UCSD-AML1 (cell line): ENCODE data around the gene FAT3.

Source experiments
- DNase-seq: peaks from one replicate; lab custom pipeline; 2025; ENCODE audit not compliant: unreplicated experiment; lab: John Stamatoyannopoulos, UW

The FAT3 gene

DNA sequence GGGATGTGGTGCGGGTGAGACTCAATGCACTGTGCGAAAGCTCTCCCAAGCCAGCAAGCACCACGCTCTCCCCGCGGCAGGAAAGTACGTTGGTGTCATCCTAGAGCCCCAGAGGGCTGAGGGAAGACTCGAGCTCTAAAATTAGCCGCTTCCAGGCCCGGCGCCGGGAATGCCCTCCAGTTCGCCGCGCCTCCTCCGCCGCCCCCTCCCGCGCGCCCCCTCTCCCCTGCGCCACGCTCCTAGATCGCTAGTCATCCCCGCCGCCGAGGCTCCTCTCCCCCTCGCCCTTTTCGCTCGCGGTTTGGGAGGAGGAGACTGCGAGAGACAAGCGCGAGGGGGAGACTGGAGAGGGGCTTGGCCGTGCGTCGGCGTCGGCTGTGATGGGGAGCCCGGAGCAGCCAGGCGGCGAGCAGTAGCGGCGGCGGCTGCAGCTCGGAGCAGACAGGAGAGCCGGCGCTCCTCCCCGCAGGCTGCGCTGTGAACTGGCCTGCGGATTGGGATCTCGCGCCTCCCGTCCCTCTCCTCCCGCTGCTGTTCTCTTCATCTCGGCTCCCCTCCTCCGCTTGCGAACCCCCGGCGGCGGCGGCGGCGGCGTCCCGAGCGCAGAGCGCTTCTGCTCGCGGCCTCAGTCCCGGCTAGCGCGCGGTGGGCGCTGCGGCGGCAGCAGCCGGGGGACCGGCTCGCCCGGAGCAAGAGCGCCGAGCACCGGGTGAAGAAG is at the start of gene FAT3:
TSS of gene FAT3 (plus strand) at position 412 of the 718 bp plus-strand sequence. CDS start 127,295 bp downstream, outside the sequence.
- no peak for DNase-seq

DNA sequence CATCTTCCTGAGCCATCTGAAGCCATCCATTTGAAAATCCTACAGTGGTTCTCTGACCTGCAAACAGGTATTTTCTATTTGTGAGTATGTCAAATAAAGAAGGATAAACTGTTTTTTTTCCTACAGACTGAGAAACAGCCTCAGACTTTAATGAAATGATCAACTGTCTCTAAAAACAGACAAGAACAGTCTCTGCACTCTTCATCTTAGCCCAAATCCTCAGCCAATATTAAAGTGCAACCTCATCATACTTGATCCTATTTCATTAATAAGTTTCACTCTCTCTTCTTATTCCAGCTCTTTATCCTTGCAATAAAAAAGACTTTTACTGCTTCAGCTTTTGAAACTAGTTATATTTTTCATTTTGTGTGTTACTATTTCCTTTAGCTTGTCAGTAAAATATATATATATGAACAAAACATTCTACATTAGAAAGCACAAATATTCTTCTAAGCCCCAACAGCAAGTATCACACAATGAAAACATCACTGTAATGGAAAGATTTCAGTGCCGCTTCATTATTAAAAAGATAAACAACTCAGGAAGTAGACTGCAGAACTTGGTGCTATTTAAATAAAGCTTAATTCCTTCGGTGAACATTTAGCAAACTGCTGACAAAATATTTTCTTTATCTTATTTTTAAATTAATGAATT is 45.5 kb upstream of the FAT3 start:
- no peak for DNase-seq

DNA sequence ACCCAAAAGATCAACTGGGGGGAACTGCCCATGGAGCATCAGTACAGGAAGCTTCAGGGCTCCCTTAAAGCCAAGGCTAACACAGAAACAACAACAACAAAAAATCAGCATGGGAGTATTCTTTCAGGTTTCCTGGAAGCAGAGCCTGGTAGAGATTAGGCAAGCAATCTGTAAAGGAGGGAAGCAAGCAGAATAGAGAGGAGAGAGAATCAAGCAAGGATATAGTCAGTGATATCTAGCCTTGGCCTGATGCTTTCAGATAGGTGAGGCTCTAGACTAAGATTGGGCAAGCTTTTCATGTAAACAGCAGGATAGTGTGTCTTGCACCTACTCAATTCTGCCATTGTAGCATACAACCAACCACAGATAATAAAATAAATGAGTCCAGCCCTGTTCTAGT is 44.4 kb upstream of the FAT3 start:
- DNase-seq, result no peak

DNA sequence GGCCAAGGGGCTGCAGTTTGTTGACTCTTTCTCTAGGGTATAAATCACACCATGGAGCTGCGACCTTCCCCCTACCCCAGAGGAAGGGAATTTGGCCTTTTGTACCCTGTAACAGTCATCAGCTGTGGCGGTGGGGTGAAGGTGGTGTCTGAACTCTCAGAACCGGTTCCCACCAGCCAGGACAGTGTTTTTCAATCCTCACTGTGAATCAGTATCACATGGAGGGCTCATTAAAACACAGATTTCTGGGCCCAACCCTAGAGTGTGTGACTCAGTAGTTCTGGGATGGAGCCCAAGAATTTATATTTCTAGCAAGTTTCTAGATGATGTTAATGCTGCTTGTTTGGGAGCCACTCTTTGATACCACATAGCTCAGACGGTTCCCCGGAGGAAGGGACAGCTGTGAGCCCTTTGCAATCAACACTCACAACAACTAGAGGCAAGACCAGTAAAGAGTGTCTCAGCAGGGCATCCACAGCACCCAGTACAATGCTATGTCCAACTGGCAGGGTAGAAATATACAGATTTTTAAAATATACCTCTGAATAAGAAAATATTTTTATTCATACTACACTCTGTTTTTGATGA is 43.9 kb upstream of the FAT3 start:
- no peak for DNase-seq

DNA sequence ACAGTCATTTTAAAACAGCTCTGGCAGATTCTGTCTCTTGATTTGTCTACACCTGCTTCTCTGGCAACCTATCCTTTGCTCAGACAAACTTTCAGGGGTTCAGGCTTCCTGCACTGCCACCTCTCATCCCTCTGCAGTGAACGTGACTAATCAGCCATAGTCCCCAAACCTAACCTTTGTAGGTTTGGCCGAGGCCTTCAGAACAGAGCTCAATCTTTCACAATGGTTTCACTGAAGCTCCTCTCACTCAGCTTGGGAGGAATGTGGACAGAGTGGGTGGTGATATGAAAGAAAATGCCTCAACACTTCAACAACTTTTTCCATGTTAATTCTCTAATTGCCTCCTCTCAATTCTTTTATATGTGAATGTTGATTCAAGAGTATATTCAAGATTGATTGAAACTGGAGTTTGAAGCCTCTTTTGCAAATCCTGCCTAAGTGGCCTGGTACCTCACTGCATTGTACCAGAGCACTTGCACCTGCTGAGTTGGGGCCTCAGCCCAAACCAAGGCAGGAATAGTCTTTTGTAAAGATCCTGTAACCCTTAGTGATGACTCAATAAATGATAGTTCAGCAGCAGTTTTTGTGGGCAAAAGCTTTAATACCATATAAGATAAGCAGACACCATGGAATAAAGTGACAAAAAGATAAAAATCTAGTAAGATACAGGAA is 33.9 kb upstream of the FAT3 start:
- DNase-seq, result no peak

DNA sequence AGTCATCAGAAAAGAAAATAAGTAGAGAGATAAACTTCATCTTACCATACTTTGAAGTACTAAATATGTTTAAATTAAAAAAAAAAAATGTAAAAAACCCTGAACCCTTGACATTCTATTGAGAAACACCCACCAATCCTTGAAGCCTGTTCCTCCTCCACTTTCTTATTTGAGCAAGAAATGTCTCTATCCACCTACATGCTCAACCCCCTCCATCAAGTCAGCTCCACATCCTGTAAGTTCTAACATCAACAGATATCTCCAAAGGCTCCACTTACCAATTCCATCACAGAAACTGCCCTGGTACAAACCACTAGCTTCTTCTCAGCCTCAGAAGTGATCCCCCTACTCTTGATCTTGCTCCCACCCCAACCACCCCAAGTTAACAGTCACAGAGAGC is 32.5 kb upstream of the FAT3 start:
- DNase-seq, result no peak

DNA sequence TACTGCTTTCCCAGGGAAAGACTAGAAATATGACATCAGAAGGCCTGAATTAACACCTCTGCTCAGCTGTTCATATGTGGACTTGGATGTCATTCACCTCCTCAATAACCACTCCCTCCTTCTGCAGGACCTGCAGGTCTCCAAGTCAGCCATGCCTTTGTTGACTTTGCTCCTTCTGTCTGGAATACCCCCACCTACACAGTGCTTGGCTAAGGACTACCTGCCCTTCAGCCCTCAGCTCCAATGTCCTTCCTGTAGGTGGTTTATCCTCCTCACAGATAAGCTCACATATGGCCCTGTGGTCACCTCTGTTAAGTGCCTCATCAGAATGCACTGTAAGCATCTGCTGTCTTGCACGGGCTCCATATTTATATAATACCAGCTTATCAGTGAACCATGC is 26.4 kb upstream of the FAT3 start:
- no peak for DNase-seq

DNA sequence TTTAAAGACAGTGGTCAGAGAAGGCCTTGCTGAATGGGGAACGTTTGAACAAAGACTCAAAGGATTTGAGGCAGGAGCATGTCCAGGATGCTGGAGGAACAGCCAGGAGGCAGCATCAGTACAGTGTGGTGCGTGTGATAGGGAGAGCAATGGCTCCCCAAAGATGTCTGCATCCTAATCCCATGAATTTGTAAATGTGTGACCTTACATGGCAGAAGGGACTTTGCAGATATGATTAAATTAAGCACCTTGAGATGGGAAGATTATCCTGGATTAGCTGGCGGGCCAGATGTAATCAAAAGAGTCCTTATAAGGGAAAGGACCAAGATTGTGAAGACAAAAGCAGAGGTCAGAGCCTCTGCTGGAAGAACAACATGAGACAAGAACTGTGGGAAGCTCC is 24.6 kb upstream of the FAT3 start:
- DNase-seq, result no peak

DNA sequence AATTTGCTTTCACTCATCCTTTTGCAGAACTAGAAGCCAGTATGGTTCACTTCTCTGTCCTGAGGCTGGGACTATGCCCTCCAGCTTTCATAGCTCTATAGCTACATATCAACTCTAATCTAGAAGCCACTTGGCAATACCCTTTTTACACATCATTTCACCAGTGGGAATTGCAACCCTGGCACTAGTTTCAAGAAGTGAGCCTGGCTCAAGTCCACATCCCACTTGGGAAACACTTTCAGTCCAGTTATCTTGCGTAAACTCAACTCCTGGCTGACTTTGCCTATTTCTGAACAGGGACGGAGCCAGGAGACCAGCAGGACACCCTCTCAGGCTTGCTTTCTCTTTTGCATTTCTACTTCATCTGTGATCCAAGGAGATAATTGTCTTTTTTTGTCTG is 19.9 kb upstream of the FAT3 start:
- DNase-seq, result no peak

DNA sequence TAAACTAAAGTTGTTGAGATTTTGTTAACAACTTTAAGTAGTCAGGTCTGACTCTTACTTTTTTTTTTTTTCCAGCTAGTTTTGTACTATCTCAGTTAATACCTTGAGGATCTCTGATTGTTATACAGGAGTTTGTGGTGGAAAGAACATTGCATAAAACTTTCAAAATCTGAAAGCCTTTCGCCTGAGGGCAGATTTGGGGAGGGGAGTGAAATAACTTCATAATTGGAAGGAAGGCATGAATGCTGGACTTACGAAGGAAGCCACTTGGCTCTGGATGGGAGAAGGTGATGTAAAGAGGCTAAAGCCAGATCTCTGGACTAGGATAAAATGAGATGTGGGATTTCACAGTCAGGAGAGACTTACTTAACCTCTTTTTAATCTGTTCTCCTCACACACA is 18.2 kb upstream of the FAT3 start:
- no peak for DNase-seq

DNA sequence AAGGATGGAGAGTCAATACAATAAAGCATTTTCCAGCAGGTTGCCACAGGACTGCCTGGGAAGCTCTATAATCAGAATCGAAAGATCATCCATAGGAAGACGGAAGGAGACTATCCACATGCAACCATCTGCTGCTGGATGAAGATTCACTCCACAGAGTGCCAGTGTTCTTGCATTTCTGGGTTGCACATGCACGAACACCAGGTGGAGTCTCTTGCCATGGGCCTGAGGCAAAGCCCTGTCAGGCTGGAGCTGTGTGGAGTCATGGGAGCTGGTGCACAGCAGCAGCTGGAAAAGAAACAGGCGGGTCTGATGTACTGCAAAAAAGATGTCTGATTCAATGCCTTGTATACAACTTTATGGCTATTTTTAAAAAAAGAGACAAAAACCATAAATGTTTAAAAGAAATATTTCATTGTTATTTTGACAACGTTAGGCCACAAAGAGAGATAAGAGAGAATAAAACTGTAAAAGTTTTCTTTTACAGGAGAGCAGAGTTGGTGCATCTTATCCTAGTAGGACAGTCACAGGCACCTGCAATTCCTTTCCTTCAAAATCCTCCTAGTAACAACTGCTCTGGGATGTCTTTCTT is 12.9 kb upstream of the FAT3 start:
- no peak for DNase-seq

DNA sequence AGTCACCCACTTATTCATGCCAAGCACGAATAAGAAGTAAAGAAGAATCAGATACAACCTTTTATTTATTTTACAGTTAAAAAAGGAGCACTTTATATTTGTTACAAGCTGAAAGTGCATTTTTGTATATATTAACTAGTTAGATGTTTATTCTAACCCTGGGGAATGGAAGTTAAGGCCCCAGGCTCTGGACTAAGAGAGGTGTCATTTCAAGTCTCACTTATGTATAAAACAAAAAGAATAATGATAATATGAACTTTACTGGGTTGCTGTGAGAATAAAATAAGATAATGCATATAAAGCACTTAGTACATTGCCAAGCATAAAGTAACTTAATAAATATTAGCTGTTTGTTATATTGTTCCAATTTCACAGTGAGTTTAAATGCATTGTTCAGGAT is 12.1 kb upstream of the FAT3 start:
- DNase-seq, result no peak

DNA sequence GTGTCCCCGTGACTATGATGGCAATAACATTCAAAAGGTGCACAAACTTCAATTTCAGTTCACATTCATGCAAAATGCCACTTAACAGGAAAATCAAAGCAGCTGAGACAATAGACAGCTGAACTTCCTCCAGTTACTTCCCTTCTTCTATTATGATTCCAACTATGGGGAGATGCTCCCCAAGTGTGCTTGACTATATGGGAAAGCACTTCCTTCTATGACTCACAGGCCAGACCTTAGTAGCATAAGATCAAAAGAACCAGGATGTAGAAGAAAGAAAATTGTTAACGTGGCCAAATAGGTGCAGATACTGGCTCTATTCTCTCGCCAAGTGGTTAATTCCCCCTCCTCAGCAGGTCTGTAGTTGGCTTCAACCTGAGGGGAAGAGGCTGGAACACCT is 7.8 kb upstream of the FAT3 start:
- no peak for DNase-seq

DNA sequence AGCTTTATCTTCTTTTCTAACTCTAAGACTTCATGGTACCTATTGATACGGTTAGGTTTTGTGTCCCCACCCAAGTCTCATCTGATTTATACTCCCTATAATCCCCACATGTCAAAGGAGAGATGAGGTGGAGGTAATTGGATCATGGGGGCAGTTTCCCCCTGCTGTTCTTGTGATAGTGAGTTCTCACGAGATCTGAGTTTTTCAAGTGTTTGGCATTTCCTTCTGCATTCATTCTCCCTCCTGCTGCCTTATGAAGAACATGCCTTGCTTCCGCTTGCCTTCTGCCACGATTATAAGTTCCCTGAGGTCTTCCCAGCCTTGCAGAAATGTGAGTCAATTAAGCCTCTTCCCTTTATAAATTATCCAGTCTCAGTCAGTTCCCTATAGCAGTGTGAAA is 5.1 kb upstream of the FAT3 start:
- DNase-seq, result no peak

DNA sequence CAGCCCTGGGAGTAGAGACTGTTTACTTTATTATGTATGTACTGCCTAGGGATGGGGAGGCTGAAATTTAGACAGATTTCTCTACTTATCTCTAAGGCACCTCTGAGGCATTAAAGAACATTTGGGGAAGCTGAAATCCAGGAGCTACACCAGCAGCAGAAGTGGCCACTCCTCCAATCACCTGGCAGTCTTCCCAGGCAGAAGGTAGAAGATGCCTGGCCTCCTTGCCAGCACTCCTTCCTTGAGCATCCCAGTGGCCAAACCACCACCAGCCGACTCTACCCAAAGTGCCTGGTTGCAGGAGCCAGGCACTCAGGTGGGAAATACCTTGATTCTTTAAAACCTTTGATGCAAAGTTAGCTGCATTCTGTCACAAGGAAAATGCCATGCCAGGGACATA is 1.9 kb upstream of the FAT3 start:
- no peak for DNase-seq

DNA sequence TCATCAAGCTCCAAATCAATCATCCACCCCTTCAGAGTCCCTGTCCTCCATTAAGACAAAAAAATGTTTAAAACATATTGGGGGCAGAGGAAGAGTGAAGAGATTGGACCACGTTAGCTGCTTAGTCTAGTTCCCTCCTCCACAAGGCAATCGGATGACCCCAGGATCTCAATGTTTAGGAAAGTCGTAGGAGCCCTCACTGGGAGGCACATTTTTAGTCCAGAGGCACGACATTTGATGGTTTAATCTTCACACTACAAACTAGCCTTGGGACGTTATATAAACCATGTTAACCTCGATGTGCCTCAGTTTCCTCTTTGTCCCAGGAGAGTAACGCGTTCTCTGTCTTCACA is 588 bp upstream of the FAT3 start:
- DNase-seq, result no peak

DNA sequence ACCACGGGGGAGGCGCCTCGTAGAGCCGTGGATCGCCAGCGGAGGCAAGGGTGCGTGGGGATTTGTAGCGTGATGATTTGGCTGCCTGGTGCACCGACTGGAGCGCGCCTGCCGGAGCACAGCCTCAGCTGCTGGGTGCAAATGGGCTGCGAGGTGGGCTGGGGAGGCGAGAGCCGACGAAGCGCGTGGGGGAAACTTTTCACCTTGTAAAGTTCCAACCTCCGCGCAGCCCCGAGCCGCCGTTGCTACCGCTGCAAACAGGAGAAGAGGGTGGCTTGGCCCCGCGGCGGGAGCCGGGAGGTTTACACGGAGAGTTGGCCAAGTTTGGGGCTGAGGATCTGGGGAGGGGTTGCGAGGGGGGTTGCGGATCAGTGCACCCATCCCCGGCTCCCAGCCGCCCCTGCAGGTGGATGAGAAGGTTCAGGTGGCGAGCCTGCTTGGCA is 528 bp downstream of the FAT3 start:
- DNase-seq, result no peak

DNA sequence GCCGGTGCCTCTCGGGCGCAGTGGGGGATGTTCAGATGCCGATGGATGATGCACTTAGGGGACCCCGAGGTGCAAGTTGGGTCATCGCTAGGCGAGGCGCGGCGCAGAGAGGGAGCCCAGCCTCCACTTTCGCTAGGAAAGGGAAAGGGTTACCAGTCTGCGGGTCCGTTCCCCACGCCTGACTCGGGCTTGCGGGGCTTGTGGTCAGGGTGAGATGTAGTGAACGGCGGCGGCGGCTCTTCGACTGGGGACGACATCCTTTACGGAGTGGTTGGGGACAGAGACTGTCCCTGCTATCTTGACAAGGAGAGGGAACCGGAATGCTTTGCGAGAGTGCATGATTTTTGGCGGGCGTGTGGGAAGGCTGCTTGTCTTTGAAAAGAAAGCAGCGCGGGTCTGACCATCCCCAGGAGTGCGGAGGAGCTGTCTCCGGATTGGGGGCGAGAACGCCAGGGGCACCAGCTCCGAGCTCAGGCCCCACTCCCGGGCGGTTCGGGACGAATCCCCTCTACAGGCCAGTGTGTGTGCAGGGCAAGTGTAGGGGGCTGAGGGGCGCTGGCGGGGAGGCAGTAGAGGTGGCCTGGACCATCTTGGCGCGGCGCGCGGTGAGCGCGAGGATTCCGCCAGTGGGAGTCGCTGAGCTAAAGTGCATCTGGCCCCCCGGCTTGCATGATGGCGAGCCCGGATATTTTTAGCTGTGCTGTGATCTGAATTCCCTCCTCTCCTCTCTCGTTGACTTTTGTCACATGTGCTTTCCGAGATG is 1.1 kb downstream of the FAT3 start:
- no peak for DNase-seq

DNA sequence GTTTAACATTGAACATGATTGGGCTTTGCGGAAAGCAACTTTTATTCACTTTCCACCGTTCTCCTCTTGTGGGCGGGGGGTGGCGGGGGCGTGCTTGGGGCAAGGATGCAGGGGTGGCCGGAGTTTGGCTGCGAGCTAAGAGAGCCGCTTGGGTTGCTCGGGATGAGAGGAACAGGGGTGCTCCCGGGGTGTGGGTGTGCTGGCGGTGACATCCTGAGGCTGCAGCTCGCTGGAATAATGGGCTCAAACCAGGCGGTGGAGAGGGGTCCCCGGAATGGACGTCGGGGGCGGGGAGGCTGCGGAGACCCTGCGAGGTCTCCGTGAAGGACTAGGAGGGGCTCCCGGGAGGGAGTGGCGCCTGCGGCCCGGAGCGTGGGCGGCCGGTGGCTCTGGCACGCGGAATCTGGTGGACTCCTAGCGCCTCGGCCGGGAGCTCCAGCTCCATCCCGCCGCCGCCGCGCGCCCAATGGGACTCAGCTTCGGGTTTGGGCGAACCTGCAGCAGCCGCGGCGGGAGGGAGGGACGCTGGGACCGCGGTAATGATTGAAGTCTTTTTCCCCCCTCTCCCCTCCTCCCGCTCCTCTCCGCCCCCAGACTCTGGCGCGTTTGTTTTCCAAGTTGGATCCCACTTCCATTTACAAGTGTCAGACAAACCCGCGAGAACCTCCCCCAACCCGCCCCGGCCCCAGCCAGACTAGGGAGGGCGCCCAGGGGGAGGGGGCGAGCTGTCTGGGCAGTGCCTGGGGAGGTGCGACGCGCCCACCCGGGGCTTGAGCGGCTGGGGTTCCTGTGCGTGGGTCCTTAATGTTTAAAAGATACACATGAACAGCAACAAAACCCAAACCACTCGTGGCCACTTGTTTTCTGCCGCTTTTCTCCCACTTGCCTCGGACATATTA is 2.0 kb downstream of the FAT3 start:
- no peak for DNase-seq

DNA sequence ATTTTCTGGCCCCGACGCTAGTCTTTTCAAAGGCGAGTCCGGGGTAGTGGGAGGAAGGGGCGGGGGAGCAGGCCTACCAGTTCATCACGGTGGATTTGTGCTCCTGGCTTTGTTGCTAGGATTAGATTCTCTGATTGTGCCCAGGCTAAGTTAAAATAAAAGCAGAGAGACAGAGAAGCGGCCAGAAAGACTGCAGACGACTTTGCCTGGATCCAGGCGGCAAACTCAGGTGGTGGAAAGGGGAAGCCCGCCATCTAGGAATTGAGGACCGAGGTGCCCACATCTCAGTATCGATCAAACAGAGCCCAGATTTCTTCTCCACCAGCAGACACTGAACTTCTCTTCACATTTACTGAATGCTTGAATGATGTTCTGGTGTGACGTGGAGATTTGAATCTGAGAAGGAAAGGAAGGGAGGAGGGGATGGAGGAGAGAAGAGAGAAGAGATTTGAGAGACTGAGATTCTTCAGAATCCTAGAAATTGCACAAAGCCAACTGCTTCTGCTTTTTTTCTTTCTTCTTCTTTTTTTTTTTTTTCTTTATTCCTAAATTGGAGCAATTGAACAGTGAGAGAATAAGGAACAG is 2.7 kb downstream of the FAT3 start:
- DNase-seq, result no peak
